ENCODE data around the gene COLEC11.
"Not testable (repeated sequence)": the region's sequence is repeated elsewhere in the genome, so short reads cannot be mapped to it uniquely, and the experiment has no call there.

COLEC11 gene

GRCh38 chr2:3594493-3595281 is at the start of gene COLEC11:
Gene COLEC11, plus strand, starts transcription at chr2:3595112. Its CDS starts 9,229 bp downstream, at chr2:3604341.
- peak; percentile 25 for DNase-seq (ENCODE audit: low spot score)

DNA sequence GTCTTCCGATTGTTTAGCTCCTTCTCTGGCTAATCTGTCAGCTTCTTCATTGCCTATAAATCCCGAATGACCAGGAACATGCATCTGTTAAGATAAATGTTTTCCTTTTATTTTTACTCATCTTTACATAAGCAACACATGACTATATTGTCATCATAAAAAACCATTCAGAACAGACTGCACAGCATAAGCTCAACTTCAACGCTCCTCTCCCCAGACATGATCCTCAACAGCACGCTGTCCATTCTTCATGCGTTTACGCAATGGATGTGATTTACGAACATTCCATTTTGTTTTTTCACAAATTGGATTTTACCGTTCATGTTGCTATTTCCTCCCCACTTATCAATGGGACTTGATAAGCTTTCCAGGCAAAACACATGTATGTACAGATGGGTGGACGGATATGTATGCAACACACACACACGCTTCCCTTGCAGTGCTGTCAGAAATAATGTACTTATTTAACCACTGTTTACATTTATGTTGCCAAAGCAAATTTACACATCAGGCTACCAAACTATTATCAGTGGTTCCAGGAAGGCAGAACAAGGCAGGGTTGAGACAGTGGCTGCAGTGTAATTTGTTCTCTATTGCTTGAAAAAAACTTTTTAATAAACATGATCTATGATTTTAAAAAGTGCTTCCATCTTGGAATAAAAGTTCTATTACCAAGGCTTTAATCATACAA is 49.0 kb upstream of the COLEC11 start:
- no peak for DNase-seq (ENCODE audit: low spot score)

GRCh38 chr2:3547915-3548314 is 47.0 kb upstream of the COLEC11 start:
- peak; percentile 22 for DNase-seq (ENCODE audit: low spot score)

GRCh38 chr2:3553946-3554345 is 41.0 kb upstream of the COLEC11 start:
- DNase-seq (ENCODE audit: low spot score), result no peak

DNA sequence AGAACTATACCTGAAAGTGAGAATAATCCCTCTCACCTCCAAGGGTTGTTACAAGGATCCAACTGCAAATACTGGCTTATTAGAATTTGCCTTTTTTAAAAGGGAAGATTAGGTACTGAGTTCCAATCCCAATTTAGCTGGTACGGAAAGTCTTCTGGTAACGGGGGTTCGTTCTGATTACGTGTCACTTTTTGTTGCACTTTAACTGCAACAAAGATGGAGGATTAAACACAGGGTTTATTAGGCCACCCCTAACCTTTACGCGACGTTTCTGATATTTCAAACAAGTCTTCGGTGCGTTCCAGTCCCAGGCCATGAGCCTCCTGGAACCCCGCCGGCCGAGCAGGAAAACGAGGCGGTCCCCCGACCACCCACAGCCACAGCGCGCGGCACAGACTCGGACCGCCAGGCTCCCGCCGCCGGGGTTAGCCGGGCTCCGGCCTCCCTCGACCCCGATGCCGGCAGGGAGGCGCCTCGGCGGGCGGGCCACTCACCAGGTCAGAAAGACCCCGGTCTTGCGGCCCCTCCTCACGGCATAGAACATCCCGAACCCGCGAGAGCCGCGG is 37.2 kb upstream of the COLEC11 start:
- peak; percentile 15 for DNase-seq (ENCODE audit: low spot score)

- peak; percentile 99 for DNase-seq (ENCODE audit: low spot score)
Measured at GRCh38 chr2:3558205-3559014, 36.5 kb upstream of the COLEC11 start, which contains the start of gene RNASEH1. Gene RNASEH1, minus strand, starts transcription at chr2:3558333. Its CDS starts 73 bp downstream, at chr2:3558260.

DNA sequence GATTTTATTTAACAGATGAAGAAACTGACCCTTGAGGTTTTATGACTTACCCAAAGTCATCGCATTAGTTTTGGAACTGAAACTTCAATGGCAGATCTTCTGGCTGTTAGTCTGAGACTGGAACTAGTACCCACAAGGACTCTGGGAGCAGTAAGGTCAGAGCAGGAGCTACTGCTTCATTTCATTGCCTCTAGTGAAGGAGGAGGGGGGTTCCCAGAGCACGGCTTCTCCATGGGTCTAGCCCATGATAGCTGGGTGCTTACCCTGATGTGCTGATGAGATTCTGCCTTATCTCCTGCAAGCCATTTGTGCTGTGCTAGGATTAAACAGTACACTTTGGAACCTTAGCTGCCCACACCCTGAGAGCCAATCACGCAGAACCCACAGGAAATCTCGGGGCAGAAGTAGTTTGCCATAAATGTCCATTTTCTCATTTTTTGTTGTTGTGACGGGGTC is 31.4 kb upstream of the COLEC11 start:
- DNase-seq (ENCODE audit: low spot score), result no peak

DNA sequence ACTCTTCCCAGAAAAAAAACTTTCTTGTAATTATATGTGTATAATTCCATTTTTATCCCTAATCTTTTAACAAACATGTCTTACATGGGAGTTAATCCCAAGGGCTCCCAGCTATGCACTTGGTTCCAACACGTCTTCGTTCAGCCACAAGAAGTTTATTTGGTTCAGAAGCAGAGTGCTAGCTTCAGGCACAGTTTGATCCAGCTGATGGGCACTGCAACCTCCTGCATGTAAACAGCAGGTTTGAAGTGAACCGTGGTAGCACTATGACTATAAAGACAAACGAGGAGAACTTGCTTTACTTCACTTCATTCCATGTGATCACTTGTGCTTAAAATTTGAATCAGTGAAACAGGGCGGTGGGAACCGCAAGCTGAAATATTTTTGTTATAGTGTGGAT is 29.8 kb upstream of the COLEC11 start:
- no peak for DNase-seq (ENCODE audit: low spot score)

DNA sequence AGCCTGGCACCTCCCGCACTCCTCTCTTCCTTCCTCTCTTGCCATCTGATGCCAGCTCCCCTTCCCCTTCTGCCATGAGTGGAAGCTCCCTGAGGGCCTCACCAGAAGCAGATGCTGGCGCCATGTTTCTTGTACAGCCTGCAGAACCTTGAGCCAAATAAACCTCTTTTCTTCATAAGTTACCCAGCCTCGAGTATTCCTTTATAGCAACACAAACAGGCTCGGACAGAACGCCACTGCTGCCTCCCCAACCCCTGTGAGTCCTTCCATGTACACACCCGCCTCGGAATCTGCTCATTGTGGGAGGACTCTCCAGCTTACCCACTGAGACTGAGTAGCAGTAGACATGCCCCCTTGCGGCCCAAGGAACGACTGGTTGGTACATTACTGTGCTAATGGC is 28.1 kb upstream of the COLEC11 start:
- no peak for DNase-seq (ENCODE audit: low spot score)

DNA sequence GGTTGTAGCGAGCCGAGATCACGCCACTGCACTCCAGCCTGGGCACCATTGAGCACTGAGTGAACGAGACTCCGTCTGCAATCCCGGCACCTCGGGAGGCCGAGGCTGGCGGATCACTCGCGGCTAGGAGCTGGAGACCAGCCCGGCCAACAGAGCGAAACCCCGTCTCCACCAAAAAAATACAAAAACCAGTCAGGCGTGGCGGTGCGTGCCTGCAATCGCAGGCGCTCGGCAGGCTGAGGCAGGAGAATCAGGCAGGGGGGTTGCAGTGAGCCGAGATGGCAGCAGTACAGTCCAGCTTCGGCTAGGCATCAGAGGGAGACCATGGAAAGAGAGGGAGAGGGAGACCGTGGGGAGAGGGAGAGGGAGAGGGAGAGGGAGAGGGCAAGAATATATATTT is 25.3 kb upstream of the COLEC11 start:
- DNase-seq (ENCODE audit: low spot score), result not testable (repeated sequence)

DNA sequence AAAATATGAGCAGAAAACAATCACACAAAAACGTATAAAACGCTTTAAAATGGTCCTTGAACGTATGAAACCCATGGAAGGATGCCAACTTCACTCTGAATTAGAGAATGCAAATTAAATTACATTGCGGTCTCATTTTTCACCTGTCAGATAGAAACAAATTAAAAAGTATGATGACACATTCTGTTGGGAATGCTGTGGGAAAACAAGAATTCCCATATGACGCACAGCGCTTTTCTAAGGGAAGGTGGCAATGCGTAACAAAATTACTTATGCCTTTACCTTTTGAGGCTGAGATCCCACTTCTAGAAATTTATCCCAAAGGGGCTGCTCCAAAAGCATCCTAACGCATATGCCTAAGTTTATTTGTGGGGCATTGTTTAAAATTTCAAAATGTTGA is 23.6 kb upstream of the COLEC11 start:
- DNase-seq (ENCODE audit: low spot score), result no peak

DNA sequence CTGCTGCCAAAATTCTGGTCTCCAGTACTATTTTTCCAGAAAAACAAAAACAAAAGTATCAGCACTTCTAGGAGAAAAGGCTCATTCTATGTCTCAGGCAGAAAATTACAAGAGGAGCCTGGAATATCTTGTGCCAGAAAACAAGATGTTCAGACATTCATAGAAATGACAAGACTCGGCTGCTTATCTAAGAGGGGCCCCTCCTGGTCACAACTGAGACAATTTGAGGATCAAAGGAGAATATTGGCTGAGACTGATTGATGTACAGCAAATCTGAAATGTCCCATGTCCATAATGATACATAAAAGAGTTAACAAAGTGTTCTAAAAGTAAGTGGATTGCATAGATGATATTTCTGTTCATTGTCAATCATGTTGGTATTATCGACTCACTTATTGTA is 22.3 kb upstream of the COLEC11 start:
- no peak for DNase-seq (ENCODE audit: low spot score)

DNA sequence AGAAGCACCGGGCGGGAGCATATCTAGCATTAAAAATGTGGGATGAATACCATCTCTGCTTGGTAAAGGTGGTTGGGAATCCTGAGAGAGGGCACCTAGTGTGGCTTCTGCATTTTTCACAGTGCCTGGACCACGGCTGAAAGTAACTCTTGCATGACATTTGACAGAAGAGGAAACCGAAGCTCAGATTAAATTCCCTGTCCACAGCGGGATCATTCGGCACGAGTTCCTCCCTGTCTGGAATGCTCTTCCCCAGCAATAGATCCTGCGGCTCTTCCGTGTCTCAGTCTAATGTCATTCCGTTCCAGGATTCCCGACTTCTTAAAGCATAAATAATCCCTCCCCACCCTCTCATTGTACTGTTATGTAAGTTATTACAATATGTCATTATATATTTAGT is 20.8 kb upstream of the COLEC11 start:
- no peak for DNase-seq (ENCODE audit: low spot score)

DNA sequence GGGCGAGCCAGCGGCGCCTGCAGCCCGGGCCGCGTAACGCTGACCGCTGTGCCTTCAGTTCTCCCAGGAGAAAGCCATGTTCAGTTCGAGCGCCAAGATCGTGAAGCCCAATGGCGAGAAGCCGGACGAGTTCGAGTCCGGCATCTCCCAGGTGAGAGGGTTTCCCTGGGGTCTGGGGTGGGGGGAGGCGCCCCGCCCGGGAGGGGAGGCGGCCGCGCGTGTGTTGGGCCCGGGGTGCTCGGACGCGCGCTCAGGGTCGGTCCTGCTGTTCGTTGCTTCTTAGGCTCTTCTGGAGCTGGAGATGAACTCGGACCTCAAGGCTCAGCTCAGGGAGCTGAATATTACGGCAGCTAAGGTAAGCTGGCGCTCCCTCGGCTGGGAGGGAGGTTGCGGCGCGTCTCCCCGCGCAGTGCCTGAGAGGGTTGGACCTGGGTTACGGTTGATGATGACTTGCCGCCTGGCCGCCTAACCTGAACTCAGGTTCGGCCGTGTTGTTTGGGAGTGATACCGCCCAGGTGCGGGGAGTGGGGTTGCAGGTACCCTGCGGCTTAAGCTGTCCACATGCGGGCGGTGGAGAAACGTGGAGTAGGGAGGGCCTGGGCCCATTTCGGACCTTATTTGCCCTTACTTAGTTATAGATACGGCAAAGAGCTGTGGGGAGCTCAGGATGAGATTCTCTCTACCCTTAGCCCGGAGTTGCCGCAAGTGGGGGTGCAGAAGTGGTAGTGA is 19.2 kb upstream of the COLEC11 start:
- DNase-seq (ENCODE audit: low spot score), result peak; percentile 39

DNA sequence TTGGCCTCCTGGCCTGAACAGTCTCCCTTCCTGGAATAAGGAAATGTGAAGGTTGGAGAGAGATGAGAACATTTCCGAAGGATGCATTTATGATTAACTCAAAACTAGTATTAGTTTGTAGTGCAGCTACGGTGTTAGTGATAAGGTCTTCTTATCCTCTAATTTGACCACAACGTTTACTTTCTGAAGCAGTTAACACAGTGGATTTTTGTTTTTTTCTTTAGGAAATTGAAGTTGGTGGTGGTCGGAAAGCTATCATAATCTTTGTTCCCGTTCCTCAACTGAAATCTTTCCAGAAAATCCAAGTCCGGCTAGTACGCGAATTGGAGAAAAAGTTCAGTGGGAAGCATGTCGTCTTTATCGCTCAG is 18.7 kb upstream of the COLEC11 start:
- DNase-seq (ENCODE audit: low spot score), result not testable (repeated sequence)

DNA sequence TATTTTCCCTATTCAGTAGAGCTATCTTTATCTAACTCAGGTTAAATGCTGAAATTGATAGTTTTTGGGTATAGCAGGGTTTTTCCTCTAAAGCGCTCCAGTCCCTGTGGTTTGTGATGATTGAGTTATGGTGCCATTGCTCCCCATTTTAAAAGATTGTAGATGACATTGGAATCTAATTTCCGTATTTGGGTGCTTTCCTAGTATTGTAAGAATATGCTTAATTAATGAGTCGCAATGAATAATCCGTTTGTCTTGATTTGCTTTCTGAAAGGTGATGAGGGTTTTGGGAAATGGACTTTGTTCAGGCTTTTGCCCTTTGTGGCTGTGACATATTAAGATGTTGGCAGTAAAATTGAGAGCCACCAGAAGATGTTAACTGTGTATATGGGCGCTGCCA is 15.9 kb upstream of the COLEC11 start:
- DNase-seq (ENCODE audit: low spot score), result no peak

DNA sequence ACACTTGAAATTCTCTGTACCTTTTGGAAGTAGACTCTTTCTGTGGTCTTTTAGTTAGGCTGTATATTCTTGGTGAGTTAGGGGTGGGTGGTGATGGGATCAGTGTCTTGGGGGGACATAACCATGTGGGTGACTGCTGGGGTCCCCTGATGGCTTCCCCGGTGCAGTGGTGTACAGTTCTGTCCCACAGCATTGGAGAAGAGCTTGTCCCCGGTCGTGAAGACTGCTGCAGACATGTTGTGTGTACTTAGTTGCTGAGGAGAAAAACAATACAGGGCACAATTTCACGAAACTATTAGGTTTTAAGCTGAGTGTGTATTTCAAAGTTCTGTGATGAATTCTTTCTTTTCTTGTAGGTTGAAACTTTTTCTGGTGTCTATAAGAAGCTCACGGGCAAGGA is 14.5 kb upstream of the COLEC11 start:
- DNase-seq (ENCODE audit: low spot score), result no peak

DNA sequence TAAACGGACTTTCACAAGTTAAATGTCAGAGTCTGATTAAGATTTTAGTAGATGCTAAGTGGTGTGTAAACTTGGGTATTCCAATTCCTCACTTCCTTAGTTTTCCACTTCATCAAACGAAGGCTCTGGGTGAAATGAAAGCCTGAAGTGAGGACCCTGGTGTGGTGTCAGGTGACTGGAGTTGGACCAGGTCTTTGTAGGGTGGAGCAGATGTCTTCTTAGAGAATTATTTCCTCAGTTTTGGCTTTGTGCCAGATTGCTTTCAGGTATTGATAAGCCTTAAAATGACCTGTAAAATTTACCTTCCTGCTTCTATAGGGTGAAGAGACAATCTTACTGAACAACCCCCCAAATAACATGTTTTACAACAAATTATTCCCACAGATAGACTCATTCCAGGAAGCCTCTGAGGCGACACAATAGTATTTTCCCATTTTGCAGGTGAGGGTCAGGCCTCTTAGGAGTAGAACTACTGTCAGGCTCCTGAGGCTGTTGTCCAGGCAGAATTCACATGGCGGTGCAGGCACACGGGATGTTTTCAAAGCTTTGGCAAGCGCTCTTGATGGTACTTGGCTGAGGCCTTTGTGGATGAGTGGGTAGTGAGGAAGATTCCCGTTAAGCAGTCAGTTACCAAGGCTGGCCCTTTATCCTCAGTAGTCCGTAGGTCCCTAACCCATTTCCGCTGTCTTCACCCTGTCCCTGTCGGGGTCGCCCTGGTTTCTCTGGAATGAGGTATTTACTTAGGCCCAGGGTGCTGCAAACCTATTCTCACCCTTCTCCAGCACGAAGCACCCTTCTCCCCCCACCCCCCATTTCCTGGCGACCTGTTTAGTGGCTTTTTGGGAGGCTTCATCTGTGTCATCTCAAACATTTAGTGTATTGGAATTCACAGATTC is 13.3 kb upstream of the COLEC11 start:
- DNase-seq (ENCODE audit: low spot score), result no peak

GRCh38 chr2:3584076-3584475 is 10.8 kb upstream of the COLEC11 start:
- no peak for DNase-seq (ENCODE audit: low spot score)

DNA sequence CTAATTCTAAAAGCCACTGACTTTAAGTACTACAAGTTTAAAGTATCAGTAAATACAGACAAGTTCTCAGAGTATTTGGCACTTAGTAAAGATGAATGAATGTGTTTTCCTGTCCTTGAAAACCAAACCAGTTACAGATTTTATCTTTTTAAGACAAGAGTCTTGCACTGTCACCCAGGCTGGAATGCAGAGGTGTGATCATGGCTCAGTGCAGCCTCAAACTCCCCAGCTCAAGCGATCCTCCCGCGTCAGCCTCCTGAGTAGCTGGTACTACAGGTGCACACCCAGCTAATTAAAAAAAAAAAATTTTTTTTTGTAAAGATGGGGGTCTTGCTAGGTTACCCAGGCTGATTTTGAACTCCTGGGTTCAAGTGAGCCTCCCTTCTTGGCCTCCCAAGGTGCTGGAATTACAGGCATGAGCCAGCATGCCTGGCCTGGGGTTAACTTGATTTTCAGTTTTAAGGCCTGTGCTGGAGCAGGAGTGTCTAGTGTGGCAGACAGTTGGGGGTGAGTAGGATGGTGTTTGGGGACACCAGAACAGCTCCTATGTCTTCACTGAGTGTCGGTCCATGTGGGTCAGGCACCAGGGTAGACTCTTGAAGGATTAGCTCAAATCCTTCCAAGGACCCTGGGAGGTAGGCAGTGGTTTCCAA is 10.2 kb upstream of the COLEC11 start:
- no peak for DNase-seq (ENCODE audit: low spot score)

Data from kidney tubule cell (primary cell).